ENCODE measurements around the gene KIFC3. TPM values are rescaled to one million over a fixed set of nuclear protein-coding genes. Genes with fewer than 3 reads are reported as not detected.
"Not testable (repeated sequence)": the region's sequence is repeated elsewhere in the genome, so short reads cannot be mapped to it uniquely, and the experiment has no call there.

The KIFC3 gene
- total RNA-seq, 4 donors from 2014 or later: 50.9 to 87.0 (median 60.2) TPM

GRCh38 chr16:57818377-57819064, 16.2 kb upstream of the KIFC3 start:
- no peak for DNase-seq (ENCODE audit: low spot score in 2 of 2)
- no peak for TF ChIP-seq EP300 (IDR thresholded peaks at IDR 0.05)
- TF ChIP-seq POLR2A (IDR thresholded peaks at IDR 0.05): no peak
- no peak for TF ChIP-seq CTCF (IDR thresholded peaks at IDR 0.05)
- 79 to 80% methylated on average over 8 of the region's 8 CpGs for WGBS, 2 donors
- H3K36me3 ChIP-seq: no peaks in the 10 kb centered on the region
- no peaks in the 10 kb centered on the region for H3K27me3 ChIP-seq
- peaks cover 0 to 14% (median 2%) of the 10 kb centered on the region in 4 donors for H3K4me1 ChIP-seq
- no peak overlapping the region for H3K4me3 ChIP-seq
- H3K9me3 ChIP-seq: no peaks in the 10 kb centered on the region
- H3K27ac ChIP-seq: no peak overlapping the region

- Histone ChIP-seq H3K27ac (no peak overlapping the region), H3K27me3 (no peaks in the 10 kb centered on the region)
- DNase-seq (ENCODE audit: low spot score in 2 of 2): no peak
Observed at GRCh38 chr16:57817680-57818079, 15.4 kb upstream of the KIFC3 start.

GRCh38 chr16:57815987-57816745, 13.9 kb upstream of the KIFC3 start:
- Histone ChIP-seq H3K27me3 (no peaks in the 10 kb centered on the region), H3K9me3 (no peaks in the 10 kb centered on the region), H3K4me3 (no peak overlapping the region), H3K36me3 (no peaks in the 10 kb centered on the region), H3K4me1 (peaks cover 0 to 14% (median 2%) of the 10 kb centered on the region in 4 donors), H3K27ac (peak overlapping the region in 2 of 4 donors; percentile 61 to 68)
- 55 to 63% methylated on average over 13 to 16 of the region's 16 CpGs for WGBS, 2 donors
- TF ChIP-seq EP300 (IDR thresholded peaks at IDR 0.05): peak; percentile 40 to 81
- no peak for TF ChIP-seq POLR2A (IDR thresholded peaks at IDR 0.05)
- DNase-seq (ENCODE audit: low spot score in 2 of 2): peak; percentile 40 to 50

More at GRCh38 chr16:57817680-57818079, 15.4 kb upstream of the KIFC3 start:
- Histone ChIP-seq H3K4me3 (no peak overlapping the region), H3K4me1 (peaks cover 0 to 14% (median 2%) of the 10 kb centered on the region in 4 donors), H3K36me3 (no peaks in the 10 kb centered on the region), H3K9me3 (no peaks in the 10 kb centered on the region)
- no peak for TF ChIP-seq CTCF (IDR thresholded peaks at IDR 0.05)

- Histone ChIP-seq H3K27ac (no peak overlapping the region), H3K4me1 (peaks cover 0 to 24% (median 7%) of the 10 kb centered on the region in 4 donors), H3K27me3 (no peaks in the 10 kb centered on the region), H3K36me3 (no peaks in the 10 kb centered on the region), H3K9me3 (no peaks in the 10 kb centered on the region), H3K4me3 (no peak overlapping the region)
- no peak for DNase-seq (ENCODE audit: low spot score in 2 of 2)
- 88 to 100% methylated on average over 3 of the region's 3 CpGs for WGBS, 2 donors
- TF ChIP-seq CTCF (IDR thresholded peaks at IDR 0.05): no peak
- TF ChIP-seq POLR2A (IDR thresholded peaks at IDR 0.05): no peak
- TF ChIP-seq EP300 (IDR thresholded peaks at IDR 0.05): no peak
Observed at GRCh38 chr16:57814896-57815295, 12.6 kb upstream of the KIFC3 start.

GRCh38 chr16:57813466-57813865, 11.2 kb upstream of the KIFC3 start:
- no peaks in the 10 kb centered on the region for H3K36me3 ChIP-seq
- no peak overlapping the region for H3K27ac ChIP-seq
- H3K4me1 ChIP-seq: peaks cover 0 to 31% (median 14%) of the 10 kb centered on the region in 4 donors
- no peaks in the 10 kb centered on the region for H3K27me3 ChIP-seq
- no peak for DNase-seq (ENCODE audit: low spot score in 2 of 2)
- WGBS, 2 donors: 86% methylated on average over 7 to 8 of the region's 8 CpGs
- H3K4me3 ChIP-seq: no peak overlapping the region
- no peaks in the 10 kb centered on the region for H3K9me3 ChIP-seq
- TF ChIP-seq EP300 (IDR thresholded peaks at IDR 0.05): no peak
- no peak for TF ChIP-seq POLR2A (IDR thresholded peaks at IDR 0.05)
- TF ChIP-seq CTCF (IDR thresholded peaks at IDR 0.05): no peak

GRCh38 chr16:57811340-57811739, 9.0 kb upstream of the KIFC3 start:
- not testable (repeated sequence) for H3K9me3 ChIP-seq; H3K27me3 ChIP-seq; DNase-seq (ENCODE audit: low spot score in 2 of 2); H3K4me3 ChIP-seq; H3K27ac ChIP-seq; H3K36me3 ChIP-seq
- H3K4me1 ChIP-seq: peaks cover 0 to 40% (median 16%) of the 10 kb centered on the region in 4 donors
- 87 to 88% methylated on average over 8 of the region's 8 CpGs for WGBS, 2 donors
